ENCODE measurements around the gene TRIM14. TPM values are rescaled to one million over a fixed set of nuclear protein-coding genes. Genes with fewer than 3 reads are reported as not detected.
A peak's percentile ranks its signal among the peaks of the same experiment; 100 is the strongest.
"Not testable (repeated sequence)": the region's sequence is repeated elsewhere in the genome, so short reads cannot be mapped to it uniquely, and the experiment has no call there.

The TRIM14 gene
- total RNA-seq, 1 donor from 2014 or later = 9.4 TPM

- H3K36me3 ChIP-seq (ENCODE audit: control insufficient read depth, insufficient read depth, low read length) = no peaks in the 10 kb centered on the region
- no peak overlapping the region for H3K4me3 ChIP-seq (ENCODE audit: low read depth, low read length)
Measured at GRCh38 chr9:98127226-98127625, 8.2 kb upstream of the TRIM14 start.

GRCh38 chr9:98124637-98125426 is 5.8 kb upstream of the TRIM14 start:
- Histone ChIP-seq H3K4me3 (ENCODE audit: low read depth, low read length) (no peak overlapping the region), H3K36me3 (ENCODE audit: control insufficient read depth, insufficient read depth, low read length) (no peaks in the 10 kb centered on the region), H3K27me3 (ENCODE audit: control insufficient read depth, insufficient read depth, low read length) (no peaks in the 10 kb centered on the region)
- no peak for DNase-seq (ENCODE audit: low read depth)
- TF ChIP-seq CTCF (IDR thresholded peaks at IDR 0.05; ENCODE audit: insufficient read depth, low read length, poor library complexity, severe bottlenecking) = no peak

More at GRCh38 chr9:98127226-98127625, 8.2 kb upstream of the TRIM14 start:
- DNase-seq (ENCODE audit: low read depth) = no peak
- TF ChIP-seq CTCF (IDR thresholded peaks at IDR 0.05; ENCODE audit: insufficient read depth, low read length, poor library complexity, severe bottlenecking) = no peak
- no peaks in the 10 kb centered on the region for H3K27me3 ChIP-seq (ENCODE audit: control insufficient read depth, insufficient read depth, low read length)

GRCh38 chr9:98124091-98124490 is 5.1 kb upstream of the TRIM14 start:
- not testable (repeated sequence) for H3K27me3 ChIP-seq (ENCODE audit: control insufficient read depth, insufficient read depth, low read length); H3K36me3 ChIP-seq (ENCODE audit: control insufficient read depth, insufficient read depth, low read length); H3K4me3 ChIP-seq (ENCODE audit: low read depth, low read length); DNase-seq (ENCODE audit: low read depth)

- DNase-seq (ENCODE audit: low read depth) = no peak
- Histone ChIP-seq H3K36me3 (ENCODE audit: control insufficient read depth, insufficient read depth, low read length) (no peaks in the 10 kb centered on the region), H3K4me3 (ENCODE audit: low read depth, low read length) (no peak overlapping the region), H3K27me3 (ENCODE audit: control insufficient read depth, insufficient read depth, low read length) (no peaks in the 10 kb centered on the region)
- TF ChIP-seq CTCF (IDR thresholded peaks at IDR 0.05; ENCODE audit: insufficient read depth, low read length, poor library complexity, severe bottlenecking) = no peak
Measured at GRCh38 chr9:98121058-98121457, 2.0 kb upstream of the TRIM14 start.

GRCh38 chr9:98120476-98120875 is 1.5 kb upstream of the TRIM14 start:
- TF ChIP-seq CTCF (IDR thresholded peaks at IDR 0.05; ENCODE audit: insufficient read depth, low read length, poor library complexity, severe bottlenecking) = no peak
- Histone ChIP-seq H3K36me3 (ENCODE audit: control insufficient read depth, insufficient read depth, low read length) (no peaks in the 10 kb centered on the region), H3K27me3 (ENCODE audit: control insufficient read depth, insufficient read depth, low read length) (no peaks in the 10 kb centered on the region), H3K4me3 (ENCODE audit: low read depth, low read length) (no peak overlapping the region)
- DNase-seq (ENCODE audit: low read depth) = no peak

GRCh38 chr9:98117984-98118639 is 910 bp downstream of the TRIM14 start:
- TF ChIP-seq CTCF (IDR thresholded peaks at IDR 0.05; ENCODE audit: insufficient read depth, low read length, poor library complexity, severe bottlenecking) = peak; percentile 12
- DNase-seq (ENCODE audit: low read depth) = no peak
- Histone ChIP-seq H3K4me3 (ENCODE audit: low read depth, low read length) (peak overlapping the region; percentile 70), H3K36me3 (ENCODE audit: control insufficient read depth, insufficient read depth, low read length) (no peaks in the 10 kb centered on the region), H3K27me3 (ENCODE audit: control insufficient read depth, insufficient read depth, low read length) (no peaks in the 10 kb centered on the region)

- DNase-seq (ENCODE audit: low read depth); H3K4me3 ChIP-seq (ENCODE audit: low read depth, low read length); H3K27me3 ChIP-seq (ENCODE audit: control insufficient read depth, insufficient read depth, low read length); H3K36me3 ChIP-seq (ENCODE audit: control insufficient read depth, insufficient read depth, low read length): not testable (repeated sequence)
Measured at GRCh38 chr9:98117097-98117496, 1.9 kb downstream of the TRIM14 start.
